IMR-90 (cell line): ENCODE data around the gene AXIN1.

ENCODE experiments used
- CEBPB ChIP-seq: IDR thresholded peaks from 2 replicates; pipeline ENCODE4 v1.6.1; 2012; ENCODE audit warnings: low read depth, low read length, improper control_type of control experiment
- POLR2A ChIP-seq: IDR thresholded peaks from 2 replicates; pipeline ENCODE4 v1.6.1; 2012; ENCODE audit warnings: mild to moderate bottlenecking, low read depth, low read length
- RCOR1 ChIP-seq: IDR thresholded peaks from 2 replicates; pipeline ENCODE4 v1.6.1; 2012; ENCODE audit warnings: mild to moderate bottlenecking, low read length, improper control_type of control experiment; ENCODE audit not compliant: insufficient replicate concordance
- RFX5 ChIP-seq: IDR thresholded peaks from 2 replicates; pipeline ENCODE4 v1.8.0; 2012; ENCODE audit warnings: low read depth, mild to moderate bottlenecking, low read length, moderate library complexity
- TF ChIP-seq, protein P1 (sequence below): conservative IDR thresholded peaks from 2 replicates; pipeline ENCODE4 v1.5.1; 2012; ENCODE audit warnings: mild to moderate bottlenecking, low read depth, low read length, improper control_type of control experiment
- TF ChIP-seq, protein P2 (sequence below): fragments of 150-350 bp; IDR thresholded peaks from 2 replicates; pipeline ENCODE4 v1.6.1; 2016; ENCODE audit warnings: low read depth, mild to moderate bottlenecking, low read length, moderate library complexity, borderline replicate concordance
- TF ChIP-seq, protein P3 (sequence below): fragments of 150-350 bp; IDR thresholded peaks from 2 replicates; pipeline ENCODE4 v1.6.1; 2017; ENCODE audit warnings: mild to moderate bottlenecking, antibody characterized with exemption, low read length, low read depth

DNA sequence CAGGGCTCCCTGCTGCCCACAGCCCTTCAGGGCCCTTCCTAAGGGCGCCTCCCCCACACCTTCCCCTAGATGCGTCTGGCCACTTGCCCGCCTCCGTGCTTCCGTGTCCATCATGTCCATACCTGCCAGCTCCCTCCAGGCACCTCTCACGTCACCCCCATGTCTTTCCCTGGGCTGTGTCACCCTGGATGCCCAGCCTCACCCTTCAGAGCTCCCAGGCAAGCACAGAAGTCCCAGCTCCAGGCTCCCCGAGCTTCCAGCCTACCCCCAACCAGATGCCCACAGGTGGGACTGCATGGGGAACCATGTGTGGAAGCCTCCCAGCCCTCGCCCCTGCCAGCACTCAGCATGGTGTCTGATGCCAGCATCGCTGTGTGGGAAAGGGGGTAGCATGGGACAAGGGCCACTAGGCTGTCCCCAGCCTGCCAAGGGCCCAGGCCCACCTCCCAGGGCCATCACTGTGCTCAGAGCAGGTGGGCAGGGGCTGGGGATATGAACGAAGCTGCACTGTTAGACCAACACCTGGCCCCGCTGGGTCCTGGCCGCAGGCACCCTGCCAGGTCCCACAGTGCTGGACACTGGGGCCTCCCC is 1.9 kb upstream of the AXIN1 start:
- TF ChIP-seq, protein P1, sequence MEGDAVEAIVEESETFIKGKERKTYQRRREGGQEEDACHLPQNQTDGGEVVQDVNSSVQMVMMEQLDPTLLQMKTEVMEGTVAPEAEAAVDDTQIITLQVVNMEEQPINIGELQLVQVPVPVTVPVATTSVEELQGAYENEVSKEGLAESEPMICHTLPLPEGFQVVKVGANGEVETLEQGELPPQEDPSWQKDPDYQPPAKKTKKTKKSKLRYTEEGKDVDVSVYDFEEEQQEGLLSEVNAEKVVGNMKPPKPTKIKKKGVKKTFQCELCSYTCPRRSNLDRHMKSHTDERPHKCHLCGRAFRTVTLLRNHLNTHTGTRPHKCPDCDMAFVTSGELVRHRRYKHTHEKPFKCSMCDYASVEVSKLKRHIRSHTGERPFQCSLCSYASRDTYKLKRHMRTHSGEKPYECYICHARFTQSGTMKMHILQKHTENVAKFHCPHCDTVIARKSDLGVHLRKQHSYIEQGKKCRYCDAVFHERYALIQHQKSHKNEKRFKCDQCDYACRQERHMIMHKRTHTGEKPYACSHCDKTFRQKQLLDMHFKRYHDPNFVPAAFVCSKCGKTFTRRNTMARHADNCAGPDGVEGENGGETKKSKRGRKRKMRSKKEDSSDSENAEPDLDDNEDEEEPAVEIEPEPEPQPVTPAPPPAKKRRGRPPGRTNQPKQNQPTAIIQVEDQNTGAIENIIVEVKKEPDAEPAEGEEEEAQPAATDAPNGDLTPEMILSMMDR = no peak
- TF ChIP-seq, protein P2, sequence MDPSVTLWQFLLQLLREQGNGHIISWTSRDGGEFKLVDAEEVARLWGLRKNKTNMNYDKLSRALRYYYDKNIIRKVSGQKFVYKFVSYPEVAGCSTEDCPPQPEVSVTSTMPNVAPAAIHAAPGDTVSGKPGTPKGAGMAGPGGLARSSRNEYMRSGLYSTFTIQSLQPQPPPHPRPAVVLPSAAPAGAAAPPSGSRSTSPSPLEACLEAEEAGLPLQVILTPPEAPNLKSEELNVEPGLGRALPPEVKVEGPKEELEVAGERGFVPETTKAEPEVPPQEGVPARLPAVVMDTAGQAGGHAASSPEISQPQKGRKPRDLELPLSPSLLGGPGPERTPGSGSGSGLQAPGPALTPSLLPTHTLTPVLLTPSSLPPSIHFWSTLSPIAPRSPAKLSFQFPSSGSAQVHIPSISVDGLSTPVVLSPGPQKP = no peak
- TF ChIP-seq, protein P3, sequence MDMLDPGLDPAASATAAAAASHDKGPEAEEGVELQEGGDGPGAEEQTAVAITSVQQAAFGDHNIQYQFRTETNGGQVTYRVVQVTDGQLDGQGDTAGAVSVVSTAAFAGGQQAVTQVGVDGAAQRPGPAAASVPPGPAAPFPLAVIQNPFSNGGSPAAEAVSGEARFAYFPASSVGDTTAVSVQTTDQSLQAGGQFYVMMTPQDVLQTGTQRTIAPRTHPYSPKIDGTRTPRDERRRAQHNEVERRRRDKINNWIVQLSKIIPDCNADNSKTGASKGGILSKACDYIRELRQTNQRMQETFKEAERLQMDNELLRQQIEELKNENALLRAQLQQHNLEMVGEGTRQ = no peak
- TF ChIP-seq POLR2A = no peak
- TF ChIP-seq CEBPB = no peak
- no peak for TF ChIP-seq RCOR1
- no peak for TF ChIP-seq RFX5
